GM19023 (cell line): ENCODE measurements around the gene TSG101.

ENCODE experiments used
- ATAC-seq: cut with Tn5 transposase; IDR thresholded peaks from one replicate; pipeline ENCODE4 v1.9.1; 2021; ENCODE audit warnings: mild to moderate bottlenecking, moderate library complexity; ENCODE audit not compliant: unreplicated experiment

TSG101 gene, protein sequence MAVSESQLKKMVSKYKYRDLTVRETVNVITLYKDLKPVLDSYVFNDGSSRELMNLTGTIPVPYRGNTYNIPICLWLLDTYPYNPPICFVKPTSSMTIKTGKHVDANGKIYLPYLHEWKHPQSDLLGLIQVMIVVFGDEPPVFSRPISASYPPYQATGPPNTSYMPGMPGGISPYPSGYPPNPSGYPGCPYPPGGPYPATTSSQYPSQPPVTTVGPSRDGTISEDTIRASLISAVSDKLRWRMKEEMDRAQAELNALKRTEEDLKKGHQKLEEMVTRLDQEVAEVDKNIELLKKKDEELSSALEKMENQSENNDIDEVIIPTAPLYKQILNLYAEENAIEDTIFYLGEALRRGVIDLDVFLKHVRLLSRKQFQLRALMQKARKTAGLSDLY

GRCh38 chr11:18526521-18527296, at the start of gene TSG101:
Gene TSG101, minus strand, starts transcription at chr11:18526942. Its CDS starts 126 bp downstream, at chr11:18526816.
- ATAC-seq = peak; percentile 97

- ATAC-seq = no peak
Observed at GRCh38 chr11:18575361-18575760, 48.6 kb upstream of the TSG101 start.

DNA sequence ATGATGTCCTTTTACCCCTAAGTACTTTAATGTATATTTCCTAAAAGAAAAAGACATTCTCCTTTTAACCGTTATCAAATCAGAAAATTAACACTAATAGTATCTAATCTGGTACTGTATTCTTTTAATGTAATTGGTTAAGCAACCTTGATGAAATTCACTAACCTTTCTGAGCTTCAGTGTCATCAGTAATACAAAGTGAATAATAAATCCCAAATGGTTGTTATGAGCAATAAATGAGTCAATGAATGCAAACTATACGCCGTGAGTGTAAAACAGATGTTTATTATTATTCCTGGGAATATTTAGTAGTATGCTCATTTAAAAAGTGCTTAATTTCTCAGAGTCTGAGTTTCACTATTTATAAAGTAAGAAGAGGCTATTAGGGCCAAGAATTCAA, 40.3 kb upstream of the TSG101 start:
- ATAC-seq = no peak

DNA sequence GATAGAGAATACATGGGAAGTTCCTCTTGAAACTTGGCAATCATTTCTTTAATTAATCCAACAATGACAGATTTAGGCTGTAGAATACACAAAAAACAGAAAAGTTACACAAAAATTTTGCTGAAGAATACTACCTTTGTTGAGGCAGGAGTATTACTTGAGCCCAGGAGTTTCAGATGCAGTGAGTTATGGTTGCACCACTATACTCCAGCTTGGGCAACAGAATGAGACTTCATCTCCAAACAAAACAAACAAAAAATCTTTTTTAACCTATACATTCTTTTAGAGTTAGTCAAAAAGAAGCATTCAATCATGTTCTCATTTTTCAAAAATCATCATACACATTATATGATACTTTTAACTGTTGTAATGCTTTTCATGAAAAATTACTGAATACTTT, 39.7 kb upstream of the TSG101 start:
- no peak for ATAC-seq

DNA sequence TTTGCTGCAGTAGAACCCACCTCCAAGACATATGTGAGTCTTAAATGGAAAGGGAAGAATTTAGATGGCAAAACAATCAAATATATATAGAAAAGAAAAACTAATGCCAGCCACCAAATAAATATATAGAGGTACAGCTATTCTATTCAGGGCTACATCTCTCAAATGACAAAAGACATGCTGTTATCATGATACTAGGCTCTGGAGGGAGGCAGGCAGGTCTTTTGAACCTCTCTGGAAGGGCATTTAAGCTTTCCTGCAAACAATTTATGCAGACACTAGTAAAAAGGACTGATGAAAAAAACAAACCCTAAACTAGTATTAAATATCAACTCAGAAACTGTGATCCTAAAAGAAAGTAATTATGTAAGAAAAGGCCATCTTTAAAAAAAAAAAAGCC, 37.4 kb upstream of the TSG101 start:
- no peak for ATAC-seq

- no peak for ATAC-seq
Observed at GRCh38 chr11:18563090-18563730, 36.5 kb upstream of the TSG101 start.

DNA sequence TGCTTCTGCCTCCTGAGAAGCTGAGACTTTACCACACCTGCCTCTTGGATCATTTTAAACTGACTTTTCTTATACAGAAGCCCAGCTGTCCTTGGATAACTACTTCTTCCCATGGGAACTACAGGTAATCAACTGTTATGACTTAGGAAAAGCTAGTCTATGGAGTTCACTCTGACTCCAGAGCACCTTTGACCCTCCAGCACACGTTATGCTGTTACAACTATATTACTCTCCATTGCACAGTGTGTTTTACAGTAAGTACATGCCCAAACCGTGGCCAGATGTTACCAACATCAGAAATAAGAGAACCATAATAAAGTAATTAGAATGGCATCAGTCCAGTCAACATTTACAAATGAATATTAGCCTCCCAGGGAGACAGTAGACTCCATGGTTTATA, 21.3 kb upstream of the TSG101 start:
- ATAC-seq = no peak

DNA sequence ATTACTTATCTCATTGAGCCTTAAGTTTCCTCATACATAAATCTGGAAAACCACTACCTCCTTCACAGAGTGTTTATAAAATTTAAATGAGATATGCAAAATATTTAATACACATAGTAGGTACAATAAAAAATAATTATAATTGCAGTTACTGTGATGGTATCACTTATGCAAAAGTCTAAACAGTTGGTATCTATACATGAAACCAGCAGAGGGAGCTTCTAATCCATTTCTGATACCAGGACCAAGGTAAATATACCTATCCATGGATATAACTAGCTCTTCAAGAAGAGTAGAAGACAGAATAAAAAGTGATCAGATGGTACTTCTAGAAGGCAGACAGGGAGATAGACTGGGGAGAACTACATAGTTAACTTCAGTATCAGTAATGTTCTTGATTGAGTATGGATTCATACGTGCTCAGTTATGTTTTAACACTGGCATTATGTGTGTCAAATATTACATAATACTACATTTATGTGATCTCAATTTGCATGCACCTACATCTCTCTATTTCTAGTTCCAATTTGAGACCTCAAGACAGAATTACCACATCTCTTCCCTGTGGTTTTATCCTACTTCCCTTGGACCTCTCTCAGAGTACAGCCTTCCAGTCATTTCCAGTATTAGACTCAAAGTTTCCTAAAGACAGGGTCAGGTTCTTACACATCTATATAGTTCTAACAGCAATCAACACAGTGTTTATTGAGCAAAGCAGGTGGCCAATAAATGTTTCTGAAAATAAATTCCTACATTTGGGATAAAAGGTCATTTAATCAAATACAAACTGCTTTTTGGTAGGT, 13.7 kb upstream of the TSG101 start:
- no peak for ATAC-seq

DNA sequence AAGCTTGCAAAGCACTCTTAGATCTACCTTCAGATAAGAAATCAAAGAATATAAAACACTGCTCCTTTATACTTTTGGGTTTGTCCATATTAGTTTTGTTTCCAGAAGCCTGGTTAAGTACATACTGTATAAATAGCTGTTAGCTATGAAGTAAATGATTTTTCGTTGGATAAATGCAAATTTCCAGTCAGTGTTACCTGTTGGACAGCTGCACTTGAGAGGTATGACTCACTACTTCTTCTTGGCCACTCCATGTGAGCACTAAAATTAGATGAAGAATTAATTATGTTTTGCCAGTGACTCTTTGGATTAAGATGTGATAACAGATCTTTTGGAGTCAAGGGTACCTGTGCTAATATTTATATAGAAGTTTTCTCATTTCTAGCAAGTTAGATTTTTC, 9.5 kb upstream of the TSG101 start:
- ATAC-seq = no peak

GRCh38 chr11:18534245-18534644, 7.5 kb upstream of the TSG101 start:
- no peak for ATAC-seq

GRCh38 chr11:18533365-18533764, 6.6 kb upstream of the TSG101 start:
- no peak for ATAC-seq

DNA sequence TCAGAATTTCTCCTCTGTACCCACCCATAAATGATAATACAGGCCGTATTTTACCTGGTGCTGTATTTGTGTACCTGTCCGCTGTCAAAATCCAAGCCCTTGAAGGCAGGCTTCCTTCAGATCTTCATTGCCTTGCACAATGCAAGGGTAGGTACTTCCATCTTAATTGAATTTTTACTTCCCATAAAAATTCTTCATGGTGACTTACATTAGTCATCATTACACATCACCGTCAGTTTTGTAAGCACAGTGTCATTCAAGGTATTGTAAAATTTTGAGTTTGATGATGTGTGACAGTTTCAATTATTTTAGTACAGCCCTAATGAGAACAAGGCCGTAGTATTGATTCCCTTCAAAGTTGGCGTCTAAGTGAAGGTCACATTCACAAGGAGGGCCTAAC, 770 bp upstream of the TSG101 start:
- ATAC-seq = no peak

- no peak for ATAC-seq
Observed at GRCh38 chr11:18526130-18526520, 617 bp downstream of the TSG101 start.

DNA sequence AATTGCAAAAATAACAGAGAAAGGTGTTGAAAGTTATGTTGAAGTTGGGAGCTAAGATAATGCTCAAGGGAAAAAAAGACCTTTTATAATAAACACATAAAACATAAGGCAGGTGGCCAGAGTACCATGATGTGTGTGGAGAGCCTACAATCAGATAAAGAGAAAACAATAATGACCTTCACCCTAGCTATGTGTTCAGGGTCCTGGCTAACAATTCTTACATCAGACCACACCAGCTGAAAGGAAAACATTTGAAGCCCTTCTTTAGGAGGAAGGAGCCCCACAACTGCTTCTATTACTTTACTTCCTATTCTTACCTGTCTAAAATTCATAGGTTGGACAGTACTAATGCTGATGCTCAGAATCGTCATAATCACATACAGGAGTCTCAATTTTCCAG, 2.5 kb downstream of the TSG101 start:
- no peak for ATAC-seq

DNA sequence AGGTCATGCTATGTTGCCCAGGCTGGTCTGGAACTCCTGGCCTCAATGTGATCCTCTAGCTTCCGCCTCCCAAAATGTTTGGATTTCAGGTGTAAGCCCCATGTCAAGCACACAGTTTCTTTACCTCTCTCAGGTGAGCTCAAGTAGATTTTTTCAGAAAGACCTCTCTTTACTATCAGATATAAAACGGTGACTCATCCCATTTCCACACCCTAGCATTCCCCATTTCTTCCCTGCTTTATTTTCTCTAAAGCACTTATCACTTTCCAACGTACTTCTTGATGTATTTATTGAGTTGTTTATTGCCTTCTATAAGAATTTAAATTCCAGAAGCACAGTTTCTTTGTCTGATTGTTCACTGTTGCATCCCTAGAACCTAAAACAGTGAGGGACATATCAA, 3.7 kb downstream of the TSG101 start:
- ATAC-seq = no peak

DNA sequence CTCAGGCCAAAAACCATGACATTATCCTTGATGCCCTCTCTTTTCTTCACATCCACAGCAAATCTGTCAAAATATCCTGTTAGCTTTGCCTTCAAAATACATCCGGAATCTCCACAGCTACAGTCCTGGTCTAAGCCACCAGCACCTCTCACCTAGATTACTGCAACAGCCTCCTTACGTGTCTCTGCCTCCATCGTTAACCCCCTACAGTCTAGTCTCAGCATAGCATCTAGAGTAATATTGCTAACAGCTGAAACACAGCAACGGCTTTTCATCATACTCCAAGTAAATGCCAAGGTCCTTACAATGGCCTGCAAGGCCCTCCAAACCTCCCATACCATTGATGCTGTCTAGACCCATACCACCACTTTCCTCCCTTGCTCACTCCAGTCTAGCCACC, 4.4 kb downstream of the TSG101 start:
- ATAC-seq = no peak

GRCh38 chr11:18521122-18521521, 5.6 kb downstream of the TSG101 start:
- no peak for ATAC-seq

DNA sequence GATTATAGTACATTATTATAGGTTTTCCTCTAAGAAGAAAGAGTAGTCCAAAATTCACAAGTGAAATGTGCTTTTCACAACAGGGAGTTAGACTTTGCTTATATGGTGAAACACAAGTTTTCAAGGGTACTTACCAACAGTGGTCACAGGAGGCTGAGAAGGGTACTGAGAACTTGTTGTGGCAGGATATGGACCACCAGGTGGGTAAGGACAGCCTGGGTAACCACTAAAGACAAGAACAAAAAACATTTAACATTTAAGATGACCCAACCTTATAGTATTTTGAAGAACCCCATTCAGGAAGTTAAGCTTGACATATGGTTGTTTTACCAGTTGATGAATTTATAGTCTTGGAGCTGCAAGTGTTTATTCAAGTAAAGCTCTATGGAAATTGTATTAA, 24.4 kb downstream of the TSG101 start:
- no peak for ATAC-seq

DNA sequence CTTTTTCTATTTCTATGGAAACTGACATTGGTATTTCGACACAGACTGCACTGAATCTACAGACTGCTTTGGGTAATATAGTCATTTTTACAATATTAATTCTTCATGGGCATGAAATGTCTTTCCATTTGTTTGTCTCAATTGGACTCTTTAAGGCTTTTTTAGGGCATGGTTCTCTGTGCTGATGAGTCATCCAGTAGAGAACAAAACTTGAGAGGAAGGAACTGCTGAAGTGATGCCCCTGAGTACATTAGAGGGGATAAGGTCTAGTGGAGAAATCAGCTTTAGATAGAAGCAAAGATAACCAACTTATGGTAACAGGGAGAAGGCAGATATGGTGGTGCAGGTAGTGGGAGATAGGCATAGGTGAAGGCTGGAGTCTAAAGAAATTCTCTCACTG, 25.1 kb downstream of the TSG101 start:
- no peak for ATAC-seq

DNA sequence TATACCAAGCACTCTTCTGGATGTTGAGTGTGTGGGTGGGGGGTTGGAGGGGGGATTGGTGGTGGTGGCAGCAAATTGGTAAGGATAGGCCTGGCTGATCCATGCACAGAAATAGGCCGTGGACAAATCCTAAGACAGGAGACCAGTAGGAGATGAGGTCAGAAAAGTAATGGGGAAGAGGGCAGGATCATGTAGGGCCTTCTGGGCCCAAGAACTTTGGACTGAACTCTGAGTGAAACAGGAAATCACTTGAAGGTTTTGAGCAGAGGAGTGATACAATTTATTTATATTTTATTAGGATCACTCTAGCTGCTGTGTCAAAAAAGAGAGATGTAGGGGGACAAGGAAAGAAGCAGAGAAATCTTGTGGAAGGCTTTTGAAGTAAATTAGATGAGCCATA, 28.7 kb downstream of the TSG101 start:
- no peak for ATAC-seq

DNA sequence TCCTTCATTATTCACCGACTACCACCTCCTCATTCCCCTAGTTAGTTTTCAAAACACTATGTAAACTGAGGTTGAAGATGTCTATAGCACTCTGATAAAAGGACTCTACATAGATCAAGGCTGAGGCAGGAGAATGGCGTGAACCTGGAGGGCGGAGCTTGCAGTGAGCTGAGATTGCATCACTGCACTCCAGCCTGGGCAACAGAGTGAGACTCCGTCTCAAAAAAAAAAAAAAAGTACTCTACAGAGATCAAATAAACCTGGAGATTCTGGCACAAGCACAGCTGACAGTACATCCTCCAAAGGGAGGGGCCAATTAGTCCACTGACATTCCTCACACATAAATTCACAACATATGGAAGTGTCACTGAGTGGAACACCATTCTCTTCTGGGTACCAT, 31.0 kb downstream of the TSG101 start:
- no peak for ATAC-seq
